HG03432 (cell line): Measurements from ENCODE around the gene BARHL1.

ENCODE experiments used
- ATAC-seq: cut with Tn5 transposase; IDR thresholded peaks from one replicate; pipeline ENCODE4 v1.9.1; 2021; ENCODE audit warnings: mild to moderate bottlenecking, moderate library complexity; ENCODE audit not compliant: unreplicated experiment

The BARHL1 gene

DNA sequence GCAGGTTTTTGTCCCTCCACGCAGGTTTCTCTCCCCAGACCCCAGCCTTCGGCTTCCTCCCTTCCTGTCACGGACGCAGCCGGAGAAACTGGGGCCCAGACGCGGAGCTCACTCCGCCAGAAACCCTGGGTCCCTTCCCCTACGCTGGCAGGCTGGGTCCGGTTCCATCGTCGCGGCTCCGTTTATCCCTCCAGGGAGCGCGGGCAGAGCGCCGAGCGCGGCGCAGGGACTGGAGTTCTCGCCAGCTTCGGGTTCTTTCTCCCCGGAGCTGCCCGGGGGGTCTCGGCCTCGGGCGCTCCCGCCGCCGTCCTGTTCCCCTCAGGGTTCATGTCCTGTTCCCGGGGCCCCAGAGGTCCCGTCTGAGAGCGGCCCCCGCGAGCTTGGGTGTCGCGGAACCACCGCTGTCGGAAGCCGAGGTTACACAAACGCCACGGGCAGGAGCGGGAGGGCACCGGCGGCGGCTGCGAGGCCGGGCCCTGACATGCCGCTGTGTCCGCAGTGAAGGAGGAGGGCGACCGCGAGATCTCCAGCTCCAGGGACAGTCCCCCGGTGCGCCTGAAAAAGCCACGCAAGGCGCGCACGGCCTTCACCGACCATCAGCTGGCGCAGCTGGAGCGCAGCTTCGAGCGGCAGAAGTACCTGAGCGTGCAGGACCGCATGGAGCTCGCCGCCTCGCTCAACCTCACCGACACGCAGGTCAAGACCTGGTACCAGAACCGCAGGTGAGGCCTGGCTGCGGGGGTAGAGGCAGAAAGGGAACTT, 4.6 kb downstream of the BARHL1 start:
- no peak for ATAC-seq

DNA sequence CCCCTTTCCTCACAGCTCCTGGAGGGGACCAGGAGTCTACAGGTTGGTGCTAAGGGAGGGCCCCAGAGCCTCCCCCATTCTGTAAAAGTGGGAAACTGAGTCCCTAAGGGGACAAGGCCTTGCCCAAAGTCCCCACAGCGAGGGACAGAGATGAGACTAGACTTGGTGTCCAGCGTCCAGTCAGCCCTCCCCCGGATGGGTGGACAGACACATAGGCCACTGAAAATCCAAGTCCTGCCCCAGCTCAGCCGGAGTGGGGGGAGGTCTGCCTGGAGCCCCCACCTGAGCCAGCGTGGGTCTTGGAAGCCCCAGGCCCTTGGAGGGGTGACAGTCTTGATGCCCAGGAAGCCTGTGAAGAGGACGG, 5.2 kb downstream of the BARHL1 start:
- ATAC-seq = no peak

DNA sequence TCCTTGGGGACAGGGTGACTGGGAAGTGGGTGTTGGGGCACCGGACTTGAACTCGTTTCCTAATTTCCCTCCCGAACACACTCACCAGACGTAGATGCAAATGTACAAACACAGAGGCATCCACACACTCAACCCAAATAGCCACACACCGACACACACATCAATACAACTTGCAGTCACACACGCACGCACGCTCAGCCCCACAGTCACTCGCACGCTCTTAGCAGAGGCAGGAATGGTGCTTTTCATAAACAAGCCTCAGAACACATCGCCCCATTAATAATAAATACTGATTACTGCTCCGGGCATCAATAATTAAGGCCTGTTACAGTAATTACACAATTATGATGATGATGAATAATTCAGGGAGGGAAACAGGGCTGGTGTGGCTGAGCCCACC, 5.7 kb downstream of the BARHL1 start:
- no peak for ATAC-seq

DNA sequence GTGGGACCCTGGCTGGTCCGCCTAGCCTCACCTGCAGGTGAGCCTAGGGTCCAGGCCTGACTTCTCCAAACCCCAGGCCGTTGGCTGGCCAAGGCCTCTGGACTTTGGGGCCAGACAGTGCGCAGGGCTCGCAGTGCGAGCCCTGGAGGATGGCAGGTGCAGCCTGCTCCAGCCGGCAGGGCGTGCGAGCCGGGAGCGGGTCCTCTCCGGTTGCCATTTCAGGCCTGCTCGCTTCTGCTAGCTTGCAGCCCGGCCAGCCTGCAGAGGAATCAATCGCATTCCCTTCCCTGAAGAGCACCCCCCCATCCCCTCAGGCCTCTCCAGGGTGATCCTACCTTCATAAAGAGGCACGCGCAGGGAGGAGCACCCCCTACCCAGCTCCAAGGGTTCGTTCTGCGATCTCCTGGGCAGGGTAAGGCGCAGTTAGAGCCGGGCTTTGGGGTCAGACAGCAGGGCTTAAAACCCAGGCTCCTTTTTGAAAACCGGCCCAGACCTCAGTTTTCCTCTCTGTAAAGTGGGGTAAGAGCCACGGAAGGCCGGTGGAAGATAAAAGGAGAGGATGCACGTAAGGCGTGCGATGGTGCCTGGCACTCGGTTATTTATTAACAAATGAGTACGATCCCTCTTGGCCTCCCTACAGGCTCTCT, 6.2 kb downstream of the BARHL1 start:
- no peak for ATAC-seq

DNA sequence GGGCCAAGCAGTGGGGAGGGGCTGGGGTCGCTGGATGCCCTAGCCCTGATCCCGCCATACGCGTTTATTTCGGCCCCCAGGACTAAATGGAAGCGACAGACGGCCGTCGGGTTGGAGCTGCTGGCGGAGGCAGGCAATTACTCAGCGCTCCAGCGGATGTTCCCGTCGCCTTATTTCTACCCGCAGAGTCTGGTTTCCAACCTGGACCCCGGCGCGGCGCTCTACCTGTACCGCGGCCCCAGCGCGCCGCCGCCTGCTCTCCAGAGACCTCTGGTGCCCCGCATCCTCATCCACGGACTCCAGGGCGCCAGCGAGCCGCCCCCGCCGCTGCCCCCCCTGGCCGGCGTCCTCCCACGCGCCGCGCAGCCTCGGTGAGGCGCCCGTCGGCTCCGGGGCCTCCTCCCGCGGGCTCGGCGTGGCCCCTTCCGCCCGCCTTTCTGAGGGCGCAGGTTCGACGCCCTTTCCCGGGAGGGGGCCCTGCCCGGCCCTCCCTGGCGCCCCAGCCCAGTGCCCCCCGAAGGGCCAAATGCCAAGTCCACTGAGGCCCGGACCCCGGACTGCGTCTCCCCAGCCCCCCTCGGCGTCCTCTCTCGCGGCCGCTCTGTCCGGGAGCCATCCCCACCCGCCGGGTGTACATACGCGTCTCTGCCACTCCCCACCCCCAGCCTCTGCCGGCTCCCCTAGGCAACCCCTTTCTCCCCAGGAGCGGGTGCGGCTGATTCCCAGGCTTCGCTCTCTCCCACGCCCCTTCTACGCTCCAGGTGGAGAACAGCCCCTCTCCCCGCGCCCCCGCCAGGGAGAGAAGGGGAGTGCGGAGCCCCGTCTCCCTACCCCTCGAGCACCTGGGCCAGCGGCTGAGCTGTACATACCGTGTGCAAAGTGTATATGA, 7.0 kb downstream of the BARHL1 start:
- ATAC-seq = no peak

DNA sequence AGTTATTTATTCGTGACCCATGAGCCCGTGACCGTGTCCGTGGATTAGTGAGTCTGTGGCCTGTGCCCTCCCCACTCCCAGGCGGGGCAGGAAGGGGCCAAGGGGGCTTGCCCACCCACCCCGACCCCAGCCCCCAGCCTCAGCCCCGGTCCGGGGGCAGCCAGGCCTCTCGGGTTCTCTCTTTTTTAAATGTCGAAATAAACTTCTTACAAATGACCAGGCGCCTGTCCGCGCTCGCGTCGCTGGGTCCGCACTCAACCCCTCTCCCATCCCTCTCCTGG, 7.6 kb downstream of the BARHL1 start:
- no peak for ATAC-seq

DNA sequence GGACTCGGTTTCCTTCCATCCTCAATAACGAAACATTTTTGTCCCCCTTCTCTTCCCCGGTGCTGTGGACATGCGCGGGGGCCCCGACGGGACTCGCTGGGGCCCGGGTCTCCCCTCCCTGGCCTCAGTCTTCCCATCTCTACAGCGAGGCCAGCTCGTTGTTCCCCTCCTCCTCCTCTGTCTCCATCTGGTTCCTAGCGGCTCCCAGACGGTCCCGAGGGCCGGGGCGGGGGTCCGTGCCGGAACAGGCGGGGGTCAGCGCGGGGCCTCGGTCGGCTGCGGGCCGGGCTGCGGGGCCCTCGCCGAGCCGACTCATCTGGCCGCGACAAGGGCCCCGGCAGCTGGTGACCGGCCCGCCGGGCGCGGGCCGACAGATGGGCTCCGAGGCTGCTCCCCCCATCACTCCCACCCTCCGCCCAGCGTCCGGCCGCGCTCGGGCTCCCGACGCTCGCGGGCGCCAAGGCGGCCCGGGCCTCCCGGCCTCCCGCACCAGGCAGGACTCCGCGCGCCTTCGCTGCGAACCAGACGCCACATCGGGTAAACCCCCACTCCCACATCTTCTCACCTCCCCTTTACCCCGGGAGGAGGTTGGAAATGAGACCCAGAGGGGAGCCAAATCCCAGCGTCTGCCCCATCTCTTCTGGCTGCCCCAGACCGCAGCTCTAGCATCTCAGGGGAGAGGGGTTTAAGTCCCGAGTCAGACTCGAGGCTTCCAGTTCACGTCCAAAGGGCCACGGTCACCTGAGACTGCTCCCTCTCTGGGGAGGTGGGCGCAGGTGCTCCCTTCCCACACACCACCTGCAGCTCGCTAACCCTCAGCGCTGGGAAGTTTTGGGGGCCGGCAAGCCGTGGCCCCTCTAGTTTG, 8.1 kb downstream of the BARHL1 start:
- ATAC-seq = no peak

DNA sequence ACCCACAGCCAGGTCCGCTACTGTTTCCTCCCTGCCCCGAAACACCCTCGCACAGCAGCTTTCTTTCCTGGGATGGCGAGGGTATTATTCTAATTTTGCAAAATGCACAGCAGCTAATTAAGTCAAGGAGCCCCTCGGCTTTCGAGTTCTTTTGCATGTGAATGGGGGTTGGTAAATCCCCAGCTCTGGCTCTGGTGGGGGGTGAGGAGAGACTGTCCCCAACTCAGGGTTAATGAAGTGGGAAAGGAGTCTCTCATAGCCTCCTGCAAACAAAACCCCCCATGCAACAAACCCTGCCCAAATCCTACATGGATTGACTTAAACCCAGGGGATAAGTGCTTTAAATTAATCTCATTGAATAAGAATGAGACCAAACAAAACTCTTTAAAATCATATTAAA, 8.8 kb downstream of the BARHL1 start:
- ATAC-seq = no peak

DNA sequence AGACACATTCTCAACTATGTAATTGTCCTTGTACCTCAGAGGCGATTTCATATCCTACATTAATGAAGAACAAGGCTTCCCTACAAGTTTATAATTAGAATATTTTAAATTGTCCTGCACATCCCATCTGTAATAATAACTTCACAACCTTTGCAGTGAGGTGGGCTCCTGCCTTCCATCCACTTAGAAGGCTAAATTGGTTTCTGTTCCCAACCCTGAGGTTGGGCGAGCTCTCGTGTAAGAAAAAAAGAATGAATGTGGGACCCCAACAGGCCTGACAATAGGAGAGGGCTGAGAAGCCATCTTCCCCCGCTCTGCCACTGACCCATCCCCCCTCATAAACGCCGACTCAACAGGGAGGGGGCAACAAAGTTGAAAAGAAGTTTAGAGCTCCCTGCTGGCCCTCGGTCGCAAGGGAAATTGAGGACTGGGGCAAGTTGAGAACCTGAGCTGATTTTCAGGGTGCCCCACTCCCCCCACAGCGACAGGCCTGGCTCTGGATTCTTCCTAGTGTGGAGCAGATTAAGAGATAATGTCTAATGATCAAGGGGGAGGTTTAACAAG, 9.4 kb downstream of the BARHL1 start:
- ATAC-seq = no peak

DNA sequence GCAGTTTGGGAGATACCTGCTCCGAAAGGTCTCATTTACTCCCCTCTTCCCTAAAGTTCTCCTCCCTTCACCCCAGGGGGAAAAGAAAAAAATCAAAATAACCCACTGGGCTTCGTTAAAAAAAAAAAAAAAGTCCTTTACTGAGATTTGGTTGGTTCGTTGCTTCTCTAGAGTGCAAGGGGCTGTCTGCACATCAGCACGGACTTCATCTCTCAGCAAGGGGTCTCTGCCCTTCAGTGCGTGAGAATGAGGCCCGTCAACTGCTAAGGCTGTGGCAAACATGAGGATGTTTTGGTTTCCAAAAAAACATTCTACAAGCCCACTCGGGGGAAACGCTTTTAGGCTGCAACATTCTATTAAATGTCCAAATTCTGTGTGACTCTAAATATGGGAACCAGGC, 10.0 kb downstream of the BARHL1 start:
- no peak for ATAC-seq

DNA sequence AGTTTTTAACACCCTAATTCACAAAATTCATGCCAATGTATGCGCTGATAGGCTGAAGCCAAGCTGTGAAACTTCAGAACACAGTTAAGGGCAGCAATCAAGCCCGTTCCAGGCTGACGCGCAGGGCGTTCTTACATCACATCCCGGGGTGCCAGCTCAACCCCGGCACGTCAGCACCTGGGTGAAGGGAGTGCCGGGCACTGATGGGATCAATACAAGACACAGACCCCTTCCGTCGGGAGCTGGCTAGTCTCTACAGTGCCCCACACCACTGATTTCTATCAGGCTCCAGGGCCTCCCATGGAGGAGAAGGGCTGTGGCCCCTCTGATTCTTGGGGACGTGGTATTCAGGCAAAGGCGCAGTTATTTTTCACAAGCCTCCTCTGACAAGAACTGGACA, 12.0 kb downstream of the BARHL1 start:
- ATAC-seq = no peak

DNA sequence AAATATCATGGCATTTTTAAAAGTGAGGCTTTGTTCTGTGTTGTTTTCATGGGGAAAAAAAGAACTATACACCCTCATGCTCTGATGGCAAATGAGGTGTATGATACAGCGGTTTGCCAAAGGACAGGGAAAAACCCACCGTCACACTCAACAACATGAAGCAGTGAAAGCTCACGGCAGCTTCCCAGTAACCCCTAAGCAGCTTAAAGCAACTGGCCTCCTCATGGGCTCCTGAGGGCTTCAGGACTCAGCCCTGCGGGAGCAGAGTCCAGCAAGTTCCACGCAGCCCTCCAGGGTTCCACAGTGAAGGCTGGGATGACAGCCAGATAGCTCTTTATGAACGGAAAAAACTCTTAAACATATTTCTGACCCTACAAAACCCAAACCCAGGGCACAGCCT, 12.9 kb downstream of the BARHL1 start:
- no peak for ATAC-seq

DNA sequence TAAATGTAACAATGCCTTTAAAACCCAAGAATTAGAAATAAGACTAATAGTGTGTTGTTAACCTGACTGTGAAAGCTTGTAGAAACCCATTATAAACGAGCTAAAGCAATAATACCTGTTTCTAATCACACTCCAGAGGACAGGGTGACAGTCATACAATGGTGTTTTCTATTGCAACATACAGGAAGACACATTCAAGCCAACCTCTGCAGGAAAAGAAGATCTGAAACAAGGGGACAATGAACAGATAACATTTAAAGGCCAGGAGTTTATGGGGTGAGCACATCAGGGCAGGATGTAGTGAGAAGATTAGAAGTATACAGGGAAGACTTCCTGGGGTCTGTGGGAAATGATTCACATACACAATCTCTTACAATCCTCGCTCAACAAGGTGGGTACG, 13.8 kb downstream of the BARHL1 start:
- ATAC-seq = no peak

DNA sequence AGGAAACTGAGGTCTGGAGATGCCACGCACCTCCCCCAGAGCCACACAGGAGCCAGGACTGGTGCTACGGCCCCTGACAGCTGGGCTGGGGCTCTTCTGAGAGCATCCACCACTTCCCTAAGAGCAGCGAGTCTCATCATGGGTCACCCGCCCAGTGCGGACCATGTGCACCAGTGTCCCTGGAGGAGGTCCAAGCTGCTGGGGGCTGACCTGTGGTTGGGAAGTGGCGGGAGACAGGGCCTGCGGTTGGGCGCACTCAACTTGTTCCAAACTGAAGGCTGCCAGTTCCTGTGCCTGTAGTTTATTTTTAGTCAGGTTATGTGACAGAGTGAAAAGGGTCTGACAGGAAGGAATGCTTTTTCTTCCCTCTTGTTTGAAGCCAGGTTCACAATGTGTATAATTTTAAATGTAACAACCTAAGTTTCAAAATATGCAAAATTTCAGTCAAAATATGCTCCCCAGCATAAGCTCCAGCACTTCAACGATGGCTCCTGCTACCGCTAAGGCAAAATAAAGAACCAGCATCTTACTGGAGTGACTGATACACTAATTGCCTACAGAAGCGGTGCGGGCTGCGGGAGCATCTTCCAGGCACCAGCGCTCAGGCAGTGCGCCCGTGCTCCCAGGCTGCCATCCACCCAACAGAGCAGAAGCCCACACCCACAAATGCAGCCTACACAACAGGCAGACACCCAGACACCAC, 14.8 kb downstream of the BARHL1 start:
- no peak for ATAC-seq

DNA sequence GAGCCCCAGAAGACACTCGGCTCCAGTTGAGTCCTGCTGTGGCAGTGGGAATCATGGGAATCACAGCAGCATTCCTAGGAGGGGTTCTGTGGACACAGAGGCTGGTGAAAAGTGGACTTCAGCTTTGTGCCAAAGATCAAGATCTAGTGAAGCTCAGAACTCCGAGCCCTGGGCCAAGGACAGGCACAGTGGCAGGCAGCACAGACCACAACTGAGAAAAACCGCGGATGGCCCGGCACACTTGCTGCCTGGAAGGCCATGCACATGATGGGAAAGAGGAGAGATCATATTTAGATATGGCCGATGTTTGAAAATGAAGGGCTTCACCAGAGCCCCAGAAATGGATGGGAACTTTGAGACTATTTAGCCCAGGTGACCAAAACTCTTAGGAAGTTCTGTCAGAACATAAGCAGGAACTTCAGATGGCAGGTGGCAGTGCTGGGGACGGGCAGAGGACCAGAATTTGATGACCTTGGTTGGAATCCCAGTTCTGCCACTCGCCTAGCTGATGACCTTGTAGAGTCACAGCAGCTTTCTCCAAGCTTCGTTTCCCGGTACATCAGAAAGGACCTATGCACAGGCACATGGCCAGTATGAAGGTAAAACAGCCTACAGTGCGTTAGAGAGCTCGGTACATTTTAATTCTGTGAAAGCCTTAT, 18.0 kb downstream of the BARHL1 start:
- ATAC-seq = no peak

DNA sequence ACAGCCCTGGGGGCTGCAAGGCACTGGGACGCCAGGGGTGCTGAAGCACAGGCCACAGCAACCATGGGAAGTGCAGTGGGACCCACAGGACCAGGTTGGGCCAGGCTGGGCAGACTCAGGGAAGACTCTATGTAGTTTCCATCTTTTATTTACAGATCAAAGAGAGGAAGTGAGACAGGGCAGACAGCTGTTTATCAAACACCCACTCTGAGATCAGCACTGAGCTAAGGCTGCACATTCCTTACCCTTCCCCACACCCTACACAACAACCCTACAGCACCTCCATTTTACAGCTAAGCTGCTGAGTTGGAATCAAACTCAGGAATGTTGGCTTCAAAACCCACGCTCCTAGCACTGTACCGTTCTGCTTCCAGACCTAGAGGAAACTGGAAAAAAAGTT, 19.8 kb downstream of the BARHL1 start:
- ATAC-seq = no peak

DNA sequence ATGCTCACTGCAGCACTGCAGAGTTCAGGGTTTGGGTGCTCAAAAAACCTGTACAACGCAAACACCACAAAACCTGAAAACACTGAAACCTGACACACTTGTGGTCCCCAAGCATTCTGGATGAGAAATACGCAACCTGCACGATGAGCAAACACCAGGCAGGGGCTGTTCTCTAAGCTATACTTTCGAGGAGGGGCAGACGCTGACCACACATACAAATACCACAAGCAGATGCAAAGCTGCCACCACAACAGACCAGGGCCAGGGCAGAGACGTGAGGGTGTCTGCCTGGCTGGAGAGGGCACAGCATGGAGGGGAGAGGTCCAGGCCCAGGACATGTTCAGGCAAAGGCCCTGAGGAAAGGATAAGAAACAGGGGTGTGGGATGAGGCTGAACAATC, 23.0 kb downstream of the BARHL1 start:
- ATAC-seq = no peak

DNA sequence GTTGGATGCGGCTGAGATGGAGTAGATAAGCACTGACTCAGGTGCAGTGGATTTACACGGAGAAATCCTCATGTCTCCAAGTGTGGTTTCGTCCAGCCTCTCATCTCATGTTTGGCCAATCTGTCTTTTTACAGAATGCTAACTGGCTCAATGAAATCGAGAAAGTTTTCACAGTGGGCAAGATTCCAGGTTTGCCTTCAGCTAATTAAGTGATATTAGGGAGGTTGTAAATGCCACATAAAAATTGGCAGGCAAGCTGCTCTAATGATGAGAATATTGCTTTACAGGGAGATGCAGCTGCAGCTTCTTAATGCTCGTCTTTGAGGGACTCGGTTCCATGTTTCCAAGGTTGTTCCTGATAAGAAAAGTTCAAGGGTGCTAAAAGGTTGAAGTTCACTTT, 23.7 kb downstream of the BARHL1 start:
- no peak for ATAC-seq

DNA sequence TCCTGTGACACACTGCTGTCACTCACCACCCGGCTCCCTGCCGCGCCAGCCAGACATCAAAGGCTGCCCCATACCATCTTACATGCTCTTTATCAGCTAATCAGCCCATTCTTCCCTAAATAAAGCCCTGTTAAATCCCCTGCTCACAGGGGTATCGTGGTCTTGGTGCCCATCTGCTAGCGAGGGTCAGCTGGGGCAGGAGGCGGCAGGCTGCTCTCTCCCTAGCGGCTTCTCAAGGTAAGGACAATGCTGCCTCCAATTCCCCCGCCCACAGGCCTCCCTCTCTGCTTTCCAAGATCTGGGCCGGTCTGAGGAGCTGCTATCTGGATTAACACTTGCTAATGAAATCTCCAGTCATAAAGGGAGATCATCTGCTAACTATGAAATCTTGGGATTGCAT, 26.8 kb downstream of the BARHL1 start:
- ATAC-seq = no peak

DNA sequence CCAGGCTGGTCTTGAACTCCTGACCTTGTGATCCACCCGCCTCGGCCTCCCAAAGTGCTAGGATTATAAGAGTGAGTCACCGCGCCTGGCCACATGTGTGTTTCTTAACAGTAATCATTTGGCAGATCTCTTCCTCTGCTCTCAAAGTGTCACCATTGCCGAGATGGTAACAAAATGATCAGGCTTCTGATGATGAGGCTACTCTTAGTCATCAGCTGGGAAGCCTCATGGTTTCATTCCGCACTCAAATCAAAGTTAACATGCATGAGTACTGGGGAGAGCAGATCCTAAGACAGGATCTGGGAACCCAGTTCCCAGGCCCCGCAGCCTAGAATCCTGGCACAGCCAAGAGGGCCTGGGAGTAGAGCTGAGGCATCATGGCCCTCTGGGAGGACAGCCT, 27.4 kb downstream of the BARHL1 start:
- no peak for ATAC-seq
